Left kidney (tissue), 2 donors: Measurements from ENCODE around the gene KCNG2. TPM values are rescaled to one million over a fixed set of nuclear protein-coding genes. Genes with fewer than 3 reads are reported as not detected.

Source experiments
- DNase-seq: peaks from one replicate; pipeline ENCODE4 v3.0.0-alpha.2; 2013
- polyA plus RNA-seq: library from polyadenylated mRNA; unstranded; fragments of 120-200 nt; gene quantifications from one replicate; pipeline ENCODE4 v1.2.1, GENCODE V29; 2013; ENCODE audit not compliant: insufficient read length

The KCNG2 gene
- polyA plus RNA-seq, 1 donor = 0.13 TPM

- no peak for DNase-seq
Observed at GRCh38 chr18:79910563-79911343, 113.0 kb downstream of the KCNG2 start.

- DNase-seq = no peak
Observed at GRCh38 chr18:79911344-79912270, 113.9 kb downstream of the KCNG2 start.

- DNase-seq = no peak
Observed at GRCh38 chr18:79912409-79912991, 114.8 kb downstream of the KCNG2 start.

DNA sequence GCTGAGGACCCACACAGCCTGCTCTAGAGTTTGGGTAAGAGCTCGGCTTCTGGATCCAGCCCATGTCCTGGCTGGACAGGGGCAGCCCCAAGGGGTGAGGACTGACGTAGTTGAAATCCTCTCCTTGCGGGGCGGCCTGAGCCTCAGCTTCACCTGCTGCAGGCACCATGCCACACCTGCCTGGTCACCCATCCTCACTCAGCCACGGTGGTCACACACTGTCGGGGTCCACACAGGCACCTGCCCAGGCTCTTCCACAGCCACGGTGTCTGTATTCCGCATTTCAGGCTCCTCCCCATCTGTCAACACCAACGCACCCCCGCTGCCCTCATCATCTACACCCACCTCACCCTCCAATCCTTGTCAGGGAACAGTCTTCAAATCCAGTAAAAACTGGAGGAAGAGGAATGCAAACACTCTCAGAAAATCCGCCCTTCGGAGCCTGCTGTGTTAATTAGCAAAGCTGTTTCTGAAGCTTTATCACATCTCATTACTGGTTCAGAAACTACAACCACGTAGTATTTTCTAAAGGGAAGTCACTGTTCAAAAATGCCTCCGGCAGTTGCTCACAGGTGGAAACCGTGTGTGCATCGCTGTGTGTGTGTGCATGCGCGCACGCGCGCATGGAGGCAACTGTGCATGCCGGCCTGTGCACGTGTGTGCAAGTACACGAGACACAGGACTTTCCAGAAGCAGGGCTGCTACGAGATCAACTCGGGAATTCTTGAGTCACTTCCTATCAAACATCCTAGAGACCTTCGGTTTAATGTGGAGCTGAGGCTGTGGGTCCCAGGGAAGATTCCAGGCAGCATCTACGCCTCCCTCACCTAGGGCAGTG, 115.5 kb downstream of the KCNG2 start:
- no peak for DNase-seq

DNA sequence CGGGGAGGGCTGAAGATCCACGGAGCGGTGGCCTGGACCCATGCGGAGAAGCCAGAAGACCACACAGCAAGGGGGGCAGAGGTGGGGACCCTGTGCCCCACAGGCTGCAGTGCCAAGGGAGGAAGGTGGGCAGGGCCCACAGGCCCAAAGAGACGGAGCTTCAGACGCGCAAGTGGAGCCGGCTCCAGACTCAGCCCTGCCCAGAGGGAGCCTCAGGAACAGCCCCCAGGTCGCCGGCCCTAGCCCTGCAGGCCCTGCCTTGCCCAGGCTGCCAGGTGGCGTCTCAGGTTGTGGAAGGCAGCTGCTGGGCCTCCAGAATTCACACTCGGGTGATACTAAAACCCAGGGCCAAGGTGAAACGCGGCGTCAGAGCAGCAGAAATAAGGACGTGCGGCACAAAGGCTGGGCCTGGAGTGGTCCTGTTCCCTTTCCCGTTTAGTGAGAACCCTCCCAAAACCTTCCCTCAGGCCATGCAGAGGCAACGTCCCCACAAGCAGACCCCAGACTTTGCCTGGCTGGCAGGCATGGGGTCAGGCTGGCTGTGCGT, 116.9 kb downstream of the KCNG2 start:
- DNase-seq = no peak

DNA sequence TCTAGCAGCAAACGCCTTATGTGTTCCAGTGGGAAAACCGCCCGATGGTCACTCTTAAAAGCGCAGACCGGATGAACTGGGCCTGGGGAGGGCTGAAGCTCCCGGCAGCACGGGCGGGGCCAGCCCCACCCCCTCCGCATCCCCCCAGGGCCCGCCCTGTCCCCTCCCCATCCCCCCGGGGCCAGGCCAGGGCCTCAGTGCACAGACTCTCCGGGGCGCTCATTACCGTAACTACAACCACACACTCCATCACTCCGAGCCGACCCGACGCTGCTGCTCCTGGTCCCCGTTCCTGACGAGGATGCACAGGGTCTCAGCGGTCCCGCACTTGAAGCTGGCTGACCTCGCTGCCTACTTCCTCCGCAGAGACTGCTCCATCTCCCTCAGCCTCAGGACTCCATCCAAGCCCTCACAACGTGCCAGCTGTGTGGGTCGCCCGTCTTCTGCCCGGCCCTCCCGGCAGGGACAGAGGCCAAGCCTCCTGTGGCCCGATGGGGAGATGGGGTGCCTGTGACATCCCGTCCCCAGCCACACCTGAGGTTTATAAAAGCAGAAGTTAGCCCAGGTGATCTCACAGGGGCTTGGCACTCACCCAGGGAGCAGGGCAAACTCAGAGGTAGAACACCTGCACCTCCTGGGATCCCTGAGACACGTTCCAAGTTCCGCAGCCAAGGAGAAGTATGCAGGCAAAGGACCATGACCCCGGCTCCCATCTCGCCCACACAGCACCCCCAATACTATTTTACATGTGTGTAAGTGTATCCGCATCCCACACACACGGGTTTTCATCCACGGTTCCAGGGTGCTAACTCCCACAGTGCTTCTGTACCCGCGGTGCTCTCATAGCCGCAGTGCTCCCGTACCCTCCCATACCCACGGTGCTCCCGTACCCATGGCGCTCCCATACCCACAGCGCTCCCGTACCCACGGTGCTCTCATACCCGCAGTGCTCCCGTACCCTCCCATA, 117.7 kb downstream of the KCNG2 start:
- DNase-seq = no peak

DNA sequence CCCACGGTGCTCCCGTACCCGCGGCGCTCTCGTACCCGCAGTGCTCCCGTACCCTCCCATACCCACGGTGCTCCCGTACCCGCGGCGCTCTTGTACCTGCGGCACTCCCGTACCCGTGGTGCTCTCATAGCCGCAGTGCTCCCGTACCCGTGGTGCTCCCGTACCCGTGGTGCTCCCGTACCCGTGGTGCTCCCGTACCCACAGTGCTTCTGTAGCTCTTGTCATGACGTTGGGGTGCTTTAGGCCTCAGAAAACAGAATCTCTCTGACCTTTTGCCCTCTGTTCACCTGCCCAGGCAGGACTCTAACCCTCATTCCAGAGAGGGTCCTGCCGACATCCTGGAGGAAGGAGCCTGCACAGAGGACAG, 118.4 kb downstream of the KCNG2 start:
- no peak for DNase-seq

GRCh38 chr18:79916546-79917168, 118.9 kb downstream of the KCNG2 start:
- DNase-seq = no peak

- DNase-seq = no peak
Observed at GRCh38 chr18:79917169-79917852, 119.6 kb downstream of the KCNG2 start.

DNA sequence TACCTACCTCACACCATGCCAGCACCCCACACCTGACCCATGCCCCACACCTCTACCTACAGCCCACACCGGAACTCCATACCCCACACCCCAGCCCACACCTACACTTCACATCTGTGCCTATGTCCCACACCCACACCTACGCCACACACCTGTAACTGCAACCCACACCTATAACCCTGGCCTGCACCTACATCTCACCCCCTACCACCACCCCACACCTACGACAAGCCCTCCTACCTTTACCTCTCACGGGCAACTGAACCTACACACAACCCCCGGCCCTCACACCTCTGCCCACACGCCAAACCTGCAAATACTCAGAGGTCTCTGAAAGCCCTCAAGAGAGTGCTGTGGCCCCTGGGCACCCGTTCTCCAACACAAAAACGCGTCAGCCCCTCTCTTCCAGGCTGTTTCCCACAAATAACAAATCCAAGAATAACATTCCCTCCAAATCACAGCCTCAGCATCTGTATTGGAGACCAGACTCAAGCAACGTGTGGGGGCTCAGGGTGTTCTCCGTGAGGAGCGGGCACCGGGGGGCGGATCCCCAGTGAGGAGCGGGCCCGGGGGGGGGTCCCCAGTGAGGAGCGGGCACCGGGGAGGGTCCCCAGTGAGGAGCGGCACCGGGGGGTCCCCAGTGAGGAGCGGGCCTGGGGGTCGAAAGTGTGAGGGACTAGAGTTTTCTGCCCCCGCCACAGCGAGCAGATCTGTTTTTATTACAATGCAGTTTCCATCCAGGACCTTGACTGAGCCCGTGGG, 120.3 kb downstream of the KCNG2 start:
- no peak for DNase-seq

DNA sequence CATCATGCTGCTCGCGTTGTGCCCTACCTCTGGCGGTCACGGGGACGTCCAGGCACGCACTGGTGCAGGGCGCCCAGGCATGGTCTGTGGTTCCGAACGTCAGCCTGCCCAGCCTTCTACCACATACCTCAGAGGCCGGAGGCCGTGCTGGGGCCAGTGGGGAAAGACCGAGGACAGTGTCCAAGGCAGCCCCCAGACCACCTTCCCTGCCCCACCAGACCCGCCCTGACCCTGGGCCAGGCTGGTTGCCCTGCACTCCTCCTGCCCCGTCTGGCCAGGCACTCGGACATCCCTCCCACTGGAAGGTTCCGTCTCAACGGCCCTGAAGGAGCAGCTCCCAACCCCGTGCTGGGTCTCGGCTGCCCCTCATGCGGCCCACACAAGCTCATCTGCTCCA, 120.9 kb downstream of the KCNG2 start:
- DNase-seq = no peak

DNA sequence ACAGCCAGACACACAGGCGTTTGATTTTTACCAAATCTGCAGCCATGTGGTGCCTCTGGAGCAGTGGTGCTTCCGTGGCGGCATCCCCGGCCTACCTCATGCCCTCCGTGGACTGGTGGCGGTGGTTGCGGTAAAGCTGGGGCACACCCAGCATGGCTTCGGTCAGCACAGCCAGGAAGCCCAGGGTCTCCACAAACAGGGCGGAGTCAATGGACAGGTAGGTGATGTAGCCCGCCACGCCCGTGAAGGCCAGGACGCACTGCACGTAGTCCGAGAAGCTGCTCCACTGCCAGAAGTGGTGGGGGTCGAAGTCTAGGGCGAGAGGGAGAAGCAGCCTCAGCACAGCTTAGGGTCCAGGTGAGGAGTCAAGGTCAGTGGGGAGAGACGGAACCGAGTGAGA, 121.4 kb downstream of the KCNG2 start:
- no peak for DNase-seq

DNA sequence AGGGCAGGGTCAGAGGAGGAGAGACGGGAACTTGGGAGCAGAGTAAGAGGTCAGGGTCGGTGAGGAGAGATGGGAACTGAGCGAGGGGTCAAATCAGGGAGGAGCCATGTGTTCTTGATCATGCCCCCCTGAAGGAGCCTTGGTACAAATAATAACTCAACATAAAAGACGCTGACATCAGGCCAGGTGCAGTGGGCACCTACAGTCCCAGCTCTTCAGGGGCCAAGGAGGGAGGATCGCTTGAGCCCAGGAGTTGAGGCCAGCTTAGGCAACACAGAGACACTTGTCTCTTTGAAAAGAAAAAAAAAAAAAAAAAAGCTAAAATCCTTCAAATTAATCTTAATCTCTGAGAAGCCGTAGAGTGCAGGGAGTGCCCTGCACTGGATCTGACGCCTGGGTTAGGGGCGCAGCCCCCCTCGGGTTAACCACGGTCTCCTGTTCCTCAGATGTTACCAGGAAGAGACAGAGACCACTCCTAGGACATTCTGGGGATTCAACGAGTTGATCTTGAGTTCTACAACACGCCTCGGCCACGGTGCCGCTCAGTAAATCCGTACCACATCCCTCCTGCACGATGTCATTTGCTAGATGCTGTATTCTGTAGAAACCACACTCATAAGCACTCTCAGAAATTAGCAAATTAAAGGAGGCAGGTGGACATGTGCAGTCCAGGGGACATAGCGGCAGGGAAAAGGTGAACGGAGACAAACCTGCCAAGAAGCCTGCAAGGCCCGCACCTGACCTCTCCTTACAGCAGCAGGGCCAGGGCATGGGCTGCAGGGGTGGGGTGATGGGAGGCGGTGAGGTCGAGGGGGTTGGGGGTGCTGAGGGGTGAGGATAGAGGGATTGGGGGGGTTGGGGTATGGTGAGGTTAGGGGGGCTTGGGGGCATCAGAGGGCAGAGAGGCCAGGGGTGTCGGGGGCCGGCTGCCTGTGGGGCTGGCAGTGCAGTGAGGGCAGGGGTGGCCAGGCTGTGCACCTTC, 124.5 kb downstream of the KCNG2 start:
- DNase-seq = no peak

DNA sequence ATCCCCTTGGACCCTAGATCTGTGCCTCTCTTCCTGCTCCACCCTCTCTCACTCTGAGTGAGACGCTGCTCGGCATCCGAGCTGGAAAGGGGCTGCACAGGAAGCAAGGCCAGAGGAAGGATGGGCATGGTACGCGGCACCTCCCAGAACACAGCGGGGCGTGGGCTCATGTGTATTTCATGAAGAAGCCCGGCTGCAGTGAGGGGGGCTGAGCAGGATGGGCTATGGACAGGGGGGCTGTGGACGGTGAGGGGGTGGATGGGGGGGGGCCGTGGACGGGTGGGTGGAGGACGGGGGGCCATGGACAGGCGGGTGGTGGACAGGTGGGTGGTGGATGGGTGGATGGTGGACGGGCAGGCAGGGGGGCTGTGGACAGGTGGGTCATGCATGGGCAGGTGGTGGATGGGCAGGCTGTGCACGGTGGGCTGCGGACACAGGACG, 125.3 kb downstream of the KCNG2 start:
- DNase-seq = no peak

DNA sequence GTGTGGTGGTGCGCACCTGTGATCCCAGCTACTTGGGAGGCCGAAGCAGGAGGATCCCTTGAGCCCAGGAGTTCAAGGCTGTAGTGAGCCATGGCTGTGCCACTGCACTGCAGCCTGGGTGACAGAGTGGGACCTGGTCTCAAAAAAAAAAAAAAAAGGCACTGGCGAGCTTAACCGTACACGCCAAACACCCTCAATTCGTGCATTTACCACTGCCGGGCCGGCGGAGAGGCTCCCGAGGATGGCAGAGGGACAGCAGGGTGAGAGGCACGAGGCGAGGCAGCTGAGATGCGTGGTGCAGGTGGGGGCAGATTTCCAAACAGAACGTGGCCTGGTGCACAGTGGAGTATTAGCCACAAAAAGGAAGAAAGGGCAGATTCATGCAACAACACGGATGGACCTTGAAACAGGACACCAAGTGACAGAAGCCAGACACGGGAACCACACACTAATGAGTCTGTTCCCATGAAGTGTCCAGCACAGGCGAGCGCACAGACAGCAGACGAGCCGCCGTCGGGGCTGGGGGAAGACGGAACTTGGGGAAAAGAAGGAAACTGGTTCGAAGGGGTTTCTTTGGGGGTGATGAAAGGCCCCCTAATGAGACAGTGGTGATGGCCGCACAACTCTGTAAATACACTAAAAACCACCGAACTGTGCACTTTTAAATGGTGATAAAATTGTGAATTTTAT, 126.3 kb downstream of the KCNG2 start:
- no peak for DNase-seq
